NCI-H524 treated with DMSO at 0.1 percent for 48 hours (cell line): ENCODE data around the gene AANAT.

Source experiments
- DNase-seq: peaks from one replicate; lab custom pipeline; 2025; lab: John Stamatoyannopoulos, UW

The AANAT gene

GRCh38 chr17:76490112-76490710 is 22.8 kb downstream of the AANAT start:
- DNase-seq: no peak

- DNase-seq: no peak
Observed at GRCh38 chr17:76491271-76492122, 24.1 kb downstream of the AANAT start.

- no peak for DNase-seq
Observed at GRCh38 chr17:76492123-76492988, 25.0 kb downstream of the AANAT start.

- DNase-seq: no peak
Observed at GRCh38 chr17:76492989-76493501, 25.6 kb downstream of the AANAT start.

GRCh38 chr17:76493505-76494167 is 26.2 kb downstream of the AANAT start:
- no peak for DNase-seq

- DNase-seq: no peak
Observed at GRCh38 chr17:76495663-76496400, 28.4 kb downstream of the AANAT start.

- no peak for DNase-seq
Observed at GRCh38 chr17:76496464-76496863, 29.1 kb downstream of the AANAT start.

- DNase-seq: no peak
Observed at GRCh38 chr17:76497699-76497978, 30.2 kb downstream of the AANAT start.

- peak; percentile 98 for DNase-seq
Observed at GRCh38 chr17:76497979-76498875, 30.8 kb downstream of the AANAT start.

GRCh38 chr17:76498876-76499251 is 31.5 kb downstream of the AANAT start:
- DNase-seq: no peak

GRCh38 chr17:76499267-76499667 is 31.9 kb downstream of the AANAT start:
- DNase-seq: no peak

- peak; percentile 40 for DNase-seq
Observed at GRCh38 chr17:76500074-76500746, 32.8 kb downstream of the AANAT start.

- no peak for DNase-seq
Observed at GRCh38 chr17:76500747-76501017, 33.3 kb downstream of the AANAT start.

GRCh38 chr17:76501018-76501826 is 33.8 kb downstream of the AANAT start, which contains the start of gene RHBDF2:
TSS of gene RHBDF2 (minus strand) at chr17:76501423. CDS start at chr17:76481524, 19,899 bp downstream.
- DNase-seq: peak; percentile 49

GRCh38 chr17:76501827-76502307 is 34.5 kb downstream of the AANAT start:
- no peak for DNase-seq

GRCh38 chr17:76502341-76503211 is 35.2 kb downstream of the AANAT start:
- DNase-seq: no peak

GRCh38 chr17:76504117-76504516 is 36.7 kb downstream of the AANAT start:
- DNase-seq: no peak
